GM23248 (cell line): ENCODE measurements around the gene PYDC1. TPM values are rescaled to one million over a fixed set of nuclear protein-coding genes. Genes with fewer than 3 reads are reported as not detected.

Experiments
- DNase-seq: peaks from one replicate; pipeline ENCODE4 v3.0.0-alpha.2; 2015
- H2AFZ ChIP-seq: fragments of 200-600 bp; sonication (generic); 2 replicates; pipeline ENCODE4 v1.6.1; 2016; ENCODE audit warnings: antibody characterized with exemption
- H3F3A ChIP-seq: fragments of 200-600 bp; sonication (generic); 2 replicates; pipeline ENCODE4 v1.6.1; 2016; ENCODE audit warnings: mild to moderate bottlenecking, antibody characterized with exemption, mixed run types; ENCODE audit not compliant: insufficient read depth
- H3K27ac ChIP-seq: fragments of 200-600 bp; sonication (generic); 2 replicates; pipeline ENCODE4 v1.5.1; 2016; ENCODE audit warnings: mild to moderate bottlenecking
- H3K27me3 ChIP-seq: fragments of 200-600 bp; sonication (generic); replicated peaks from 2 replicates; pipeline ENCODE4 v1.6.1; 2016; ENCODE audit warnings: mild to moderate bottlenecking; ENCODE audit not compliant: insufficient read depth
- H3K36me3 ChIP-seq: fragments of 200-600 bp; sonication (generic); 2 replicates; pipeline ENCODE4 v1.6.1; 2016; ENCODE audit warnings: low read depth, mild to moderate bottlenecking
- H3K4me1 ChIP-seq: fragments of 200-600 bp; sonication (generic); 2 replicates; pipeline ENCODE4 v1.6.1; 2016; ENCODE audit warnings: mild to moderate bottlenecking; ENCODE audit not compliant: insufficient read depth
- H3K4me2 ChIP-seq: fragments of 200-600 bp; sonication (generic); one replicate; pipeline ENCODE4 v1.6.1; 2016; ENCODE audit warnings: mild to moderate bottlenecking; ENCODE audit not compliant: unreplicated experiment
- H3K4me3 ChIP-seq: fragments of 200-600 bp; sonication (generic); 2 replicates; pipeline ENCODE4 v1.5.1; 2016; ENCODE audit warnings: mild to moderate bottlenecking
- H3K79me2 ChIP-seq: fragments of 200-600 bp; sonication (generic); 2 replicates; pipeline ENCODE4 v1.6.1; 2016; ENCODE audit warnings: mild to moderate bottlenecking; ENCODE audit not compliant: insufficient read depth
- H3K9ac ChIP-seq: fragments of 200-600 bp; sonication (generic); 2 replicates; pipeline ENCODE4 v1.6.1; 2016; ENCODE audit warnings: mild to moderate bottlenecking
- H3K9me2 ChIP-seq: fragments of 200-600 bp; sonication (generic); 2 replicates; pipeline ENCODE4 v1.6.1; 2016; ENCODE audit warnings: mixed run types, mild to moderate bottlenecking, moderate library complexity; ENCODE audit not compliant: insufficient read depth
- H3K9me3 ChIP-seq: fragments of 200-600 bp; sonication (generic); one replicate; pipeline ENCODE4 v1.6.1; 2017; ENCODE audit warnings: low read depth
- H4K20me1 ChIP-seq: fragments of 200-600 bp; sonication (generic); 2 replicates; pipeline ENCODE4 v1.6.0; 2016; ENCODE audit not compliant: insufficient read depth
- EZH2 ChIP-seq: fragments of 200-600 bp; sonication (generic); IDR thresholded peaks from 2 replicates; pipeline ENCODE4 v1.6.1; 2018; ENCODE audit warnings: antibody characterized with exemption, mild to moderate bottlenecking; ENCODE audit not compliant: insufficient read depth, poor library complexity, severe bottlenecking
- EZH2phosphoT487 ChIP-seq: fragments of 200-600 bp; sonication (generic); IDR thresholded peaks from 2 replicates; pipeline ENCODE4 v1.6.1; 2018; ENCODE audit warnings: antibody characterized with exemption, moderate library complexity, mild to moderate bottlenecking, low read depth; ENCODE audit not compliant: insufficient read depth
- WGBS, 2 experiments: methylation state at CpG; one replicate each; pipeline ENCODE4 v1.1.6; 2015 to 2017; ENCODE audit warnings: low lambda C conversion rate in 2 of 2, low coverage in 1 of 2; ENCODE audit errors: missing lambda C conversion rate in 2 of 2; 5-methylcytosine and 5-hydroxymethylcytosine counted together
- in situ Hi-C: fragments of 300-500 bp; cut with MboI; formaldehyde crosslinking; loops from 2 replicates; pipeline ENCODE4 v1.15.0; 2020
- polyA plus RNA-seq: library from polyadenylated mRNA; unstranded; fragments of >200 nt; fragmentation: Nextera tagmentation; extraction: Ambion mirVana; gene quantifications from 2 replicates; pipeline ENCODE4 v1.2.1, GENCODE V29; 2016
- total RNA-seq: library from RNA; depleted of rRNA; stranded (reverse); fragments of >200 nt; shearing (Covaris generic); gene quantifications from 2 replicates; pipeline ENCODE4 v1.2.3, GENCODE V29; 2014; rRNA removed

The PYDC1 gene
- total RNA-seq (not detected in 2 replicates), polyA plus RNA-seq (not detected in 2 replicates)

GRCh38 chr16:31216422-31217135 lies at the start of gene PYDC1:
PYDC1 (minus strand) TSS chr16:31217135; CDS start chr16:31217028, 107 bp downstream.
- Histone ChIP-seq H3K4me2 (no peak within 1 kb of the TSS), H3K27ac (no peak within 1 kb of the TSS), H3K9me2 (no peaks in the 10 kb centered on the region), H3K79me2 (no peaks in the 10 kb centered on the region), H3K4me3 (no peak within 1 kb of the TSS), H3K27me3 (peaks cover 33% of the 10 kb centered on the region), H2AFZ (no peak within 1 kb of the TSS), H3K9me3 (no peaks in the 10 kb centered on the region), H4K20me1 (no peaks in the 10 kb centered on the region), H3K4me1 (peaks cover 4% of the 10 kb centered on the region; the same call in 1 of the 2 replicates), H3K9ac (no peak within 1 kb of the TSS), H3F3A (no peaks in the 10 kb centered on the region), H3K36me3 (no peaks in the 10 kb centered on the region)
- DNase-seq = peak; percentile 20
- TF ChIP-seq EZH2 = no peak
- no peak for TF ChIP-seq EZH2phosphoT487
- in situ Hi-C loops = loop anchor here (25.0 kb wide), 1 partner anchor 496 kb away; a partner anchor contains a TSS
- 6 to 8% methylated on average over 51 to 52 of the region's 52 CpGs for WGBS, 2 experiments

DNA sequence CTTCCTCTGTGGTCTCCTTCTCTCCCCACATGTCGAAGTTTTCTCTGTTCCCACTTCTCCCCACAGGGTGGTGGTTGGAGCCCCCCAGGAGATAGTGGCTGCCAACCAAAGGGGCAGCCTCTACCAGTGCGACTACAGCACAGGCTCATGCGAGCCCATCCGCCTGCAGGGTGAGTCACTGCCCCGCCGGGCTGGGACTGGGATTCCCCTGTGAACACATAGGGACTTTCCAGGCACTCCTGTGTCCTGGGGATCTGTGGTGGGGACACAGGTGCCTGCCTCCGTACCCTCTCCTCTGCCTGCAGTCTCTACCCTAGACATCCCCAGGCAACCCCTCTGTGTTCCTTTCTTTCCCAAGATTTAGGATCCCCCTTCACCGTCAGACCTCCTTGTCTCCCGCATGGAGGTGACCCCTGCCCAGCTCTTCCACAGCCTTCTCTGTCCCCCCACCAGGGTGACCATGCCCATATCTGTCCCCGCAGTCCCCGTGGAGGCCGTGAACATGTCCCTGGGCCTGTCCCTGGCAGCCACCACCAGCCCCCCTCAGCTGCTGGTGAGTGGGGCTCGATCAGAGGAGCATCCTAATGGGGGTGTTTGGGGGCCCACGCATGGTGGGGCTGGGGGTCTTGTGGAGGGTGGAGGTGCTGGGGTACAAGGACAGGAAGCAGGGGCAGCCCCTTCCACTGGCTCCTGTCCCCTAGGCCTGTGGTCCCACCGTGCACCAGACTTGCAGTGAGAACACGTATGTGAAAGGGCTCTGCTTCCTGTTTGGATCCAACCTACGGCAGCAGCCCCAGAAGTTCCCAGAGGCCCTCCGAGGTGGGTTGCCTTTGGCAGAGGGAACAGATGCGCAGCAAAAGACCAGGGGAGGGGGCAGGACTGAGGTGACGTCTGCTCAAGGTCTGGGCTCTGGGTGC lies 48.7 kb upstream of the PYDC1 start:
- Histone ChIP-seq H3K9me3 (no peaks in the 10 kb centered on the region), H3K27me3 (peaks cover 4% of the 10 kb centered on the region; the same call in 1 of the 2 replicates), H3K9me2 (no peaks in the 10 kb centered on the region), H3K27ac (no peak overlapping the region), H3F3A (no peaks in the 10 kb centered on the region), H3K79me2 (no peaks in the 10 kb centered on the region), H4K20me1 (no peaks in the 10 kb centered on the region), H3K4me3 (no peak overlapping the region), H2AFZ (no peak overlapping the region), H3K36me3 (no peaks in the 10 kb centered on the region), H3K4me2 (no peak overlapping the region), H3K9ac (no peak overlapping the region), H3K4me1 (no peaks in the 10 kb centered on the region)
- WGBS, 2 experiments = 45 to 50% methylated on average over 19 to 20 of the region's 20 CpGs
- in situ Hi-C loops = no loop called here
- peak; percentile 16 for DNase-seq
- TF ChIP-seq EZH2 = no peak
- no peak for TF ChIP-seq EZH2phosphoT487

GRCh38 chr16:31262084-31262483 lies 45.1 kb upstream of the PYDC1 start:
- Histone ChIP-seq H3K9me2 (no peaks in the 10 kb centered on the region), H3K79me2 (no peaks in the 10 kb centered on the region), H3K4me1 (no peaks in the 10 kb centered on the region), H3K9ac (no peak overlapping the region), H3K36me3 (no peaks in the 10 kb centered on the region), H3F3A (no peaks in the 10 kb centered on the region), H3K4me3 (no peak overlapping the region), H3K27ac (no peak overlapping the region), H3K27me3 (peaks cover 12% of the 10 kb centered on the region; the same call in 1 of the 2 replicates), H3K9me3 (no peaks in the 10 kb centered on the region), H3K4me2 (no peak overlapping the region), H2AFZ (no peak overlapping the region), H4K20me1 (no peaks in the 10 kb centered on the region)
- DNase-seq = no peak
- in situ Hi-C loops = no loop called here
- TF ChIP-seq EZH2 (no peak), EZH2phosphoT487 (no peak)
- 54 to 57% methylated on average over 3 of the region's 3 CpGs for WGBS, 2 experiments

- Histone ChIP-seq H3F3A (no peaks in the 10 kb centered on the region), H3K27me3 (peaks cover 12% of the 10 kb centered on the region; the same call in 1 of the 2 replicates)
- DNase-seq = no peak
Observed at GRCh38 chr16:31260136-31260931, 43.4 kb upstream of the PYDC1 start.

More at GRCh38 chr16:31260136-31260931, 43.4 kb upstream of the PYDC1 start:
- WGBS, 2 experiments = 38 to 44% methylated on average over 14 of the region's 14 CpGs
- TF ChIP-seq EZH2 (no peak), EZH2phosphoT487 (no peak)
- Histone ChIP-seq H3K9me3 (no peaks in the 10 kb centered on the region), H2AFZ (no peak overlapping the region), H3K79me2 (no peaks in the 10 kb centered on the region), H3K27ac (no peak overlapping the region), H3K4me3 (no peak overlapping the region), H3K36me3 (no peaks in the 10 kb centered on the region), H3K9me2 (no peaks in the 10 kb centered on the region), H4K20me1 (no peaks in the 10 kb centered on the region), H3K9ac (no peak overlapping the region), H3K4me1 (no peaks in the 10 kb centered on the region), H3K4me2 (no peak overlapping the region)
- in situ Hi-C loops = no loop called here
